ENCODE results near the gene NPAS3.

NPAS3 gene

GRCh38 chr14:33590891-33591630, 652.4 kb downstream of the NPAS3 start:
- no peaks in the 10 kb centered on the region for H3K36me3 Mint-ChIP-seq (ENCODE audit: low read depth)
- H3K27ac Mint-ChIP-seq = no peak overlapping the region
- ATAC-seq = no peak
- H3K27me3 Mint-ChIP-seq = no peaks in the 10 kb centered on the region
- no peaks in the 10 kb centered on the region for H3K9me3 Mint-ChIP-seq
- H3K4me1 Mint-ChIP-seq = no peaks in the 10 kb centered on the region
- no peak for DNase-seq
- no peak overlapping the region for H3K4me3 Mint-ChIP-seq

GRCh38 chr14:33592297-33592696, 653.6 kb downstream of the NPAS3 start:
- ATAC-seq (no peak), DNase-seq (no peak)
- no peaks in the 10 kb centered on the region for H3K4me1 Mint-ChIP-seq
- no peak overlapping the region for H3K4me3 Mint-ChIP-seq
- no peaks in the 10 kb centered on the region for H3K36me3 Mint-ChIP-seq (ENCODE audit: low read depth)
- no peaks in the 10 kb centered on the region for H3K9me3 Mint-ChIP-seq
- peaks cover 2% of the 10 kb centered on the region for H3K27me3 Mint-ChIP-seq
- H3K27ac Mint-ChIP-seq = no peak overlapping the region

- Mint-ChIP-seq H3K9me3 (no peaks in the 10 kb centered on the region), H3K36me3 (ENCODE audit: low read depth) (no peaks in the 10 kb centered on the region), H3K27me3 (peaks cover 2% of the 10 kb centered on the region), H3K4me1 (no peaks in the 10 kb centered on the region), H3K4me3 (no peak overlapping the region), H3K27ac (no peak overlapping the region)
- no peak for DNase-seq
- no peak for ATAC-seq
These were observed 657.8 kb downstream of the NPAS3 start for GRCh38 chr14:33596211-33597080.

GRCh38 chr14:33598582-33598981, 659.9 kb downstream of the NPAS3 start:
- Mint-ChIP-seq H3K4me3 (no peak overlapping the region), H3K4me1 (no peaks in the 10 kb centered on the region), H3K27ac (no peak overlapping the region), H3K9me3 (no peaks in the 10 kb centered on the region), H3K27me3 (peaks cover 2% of the 10 kb centered on the region), H3K36me3 (ENCODE audit: low read depth) (no peaks in the 10 kb centered on the region)
- DNase-seq (no peak), ATAC-seq (no peak)

- Mint-ChIP-seq H3K4me1 (no peaks in the 10 kb centered on the region), H3K27ac (no peak overlapping the region), H3K36me3 (ENCODE audit: low read depth) (no peaks in the 10 kb centered on the region), H3K27me3 (no peaks in the 10 kb centered on the region), H3K9me3 (peaks cover 8% of the 10 kb centered on the region), H3K4me3 (no peak overlapping the region)
- no peak for ATAC-seq
- no peak for DNase-seq
These were observed 663.7 kb downstream of the NPAS3 start for GRCh38 chr14:33602396-33602795.

- DNase-seq (no peak), ATAC-seq (no peak)
- H3K4me3 Mint-ChIP-seq = no peak overlapping the region
- no peak overlapping the region for H3K27ac Mint-ChIP-seq
- H3K9me3 Mint-ChIP-seq = peaks cover 15% of the 10 kb centered on the region
- H3K27me3 Mint-ChIP-seq = no peaks in the 10 kb centered on the region
- H3K36me3 Mint-ChIP-seq (ENCODE audit: low read depth) = no peaks in the 10 kb centered on the region
- no peaks in the 10 kb centered on the region for H3K4me1 Mint-ChIP-seq
These were observed 667.9 kb downstream of the NPAS3 start for GRCh38 chr14:33606591-33606990.

GRCh38 chr14:33609582-33609981, 670.9 kb downstream of the NPAS3 start:
- no peak overlapping the region for H3K4me3 Mint-ChIP-seq
- ATAC-seq = no peak
- no peaks in the 10 kb centered on the region for H3K36me3 Mint-ChIP-seq (ENCODE audit: low read depth)
- no peak for DNase-seq
- H3K9me3 Mint-ChIP-seq = peaks cover 15% of the 10 kb centered on the region
- H3K27me3 Mint-ChIP-seq = no peaks in the 10 kb centered on the region
- H3K4me1 Mint-ChIP-seq = no peaks in the 10 kb centered on the region
- H3K27ac Mint-ChIP-seq = no peak overlapping the region

GRCh38 chr14:33610121-33610520, 671.4 kb downstream of the NPAS3 start:
- Mint-ChIP-seq H3K27ac (no peak overlapping the region), H3K36me3 (ENCODE audit: low read depth) (no peaks in the 10 kb centered on the region), H3K9me3 (peaks cover 15% of the 10 kb centered on the region), H3K4me3 (no peak overlapping the region), H3K27me3 (no peaks in the 10 kb centered on the region), H3K4me1 (no peaks in the 10 kb centered on the region)
- no peak for ATAC-seq
- DNase-seq = no peak

GRCh38 chr14:33611405-33612196, 672.9 kb downstream of the NPAS3 start:
- Mint-ChIP-seq H3K27me3 (no peaks in the 10 kb centered on the region), H3K4me3 (no peak overlapping the region), H3K36me3 (ENCODE audit: low read depth) (no peaks in the 10 kb centered on the region), H3K9me3 (peaks cover 10% of the 10 kb centered on the region), H3K4me1 (no peaks in the 10 kb centered on the region), H3K27ac (no peak overlapping the region)
- DNase-seq (no peak), ATAC-seq (no peak)

- H3K36me3 Mint-ChIP-seq (ENCODE audit: low read depth) = no peaks in the 10 kb centered on the region
- H3K4me1 Mint-ChIP-seq = no peaks in the 10 kb centered on the region
- DNase-seq = no peak
- ATAC-seq = no peak
- H3K4me3 Mint-ChIP-seq = no peak overlapping the region
- H3K27me3 Mint-ChIP-seq = no peaks in the 10 kb centered on the region
- no peak overlapping the region for H3K27ac Mint-ChIP-seq
- H3K9me3 Mint-ChIP-seq = peaks cover 9% of the 10 kb centered on the region
These were observed 673.5 kb downstream of the NPAS3 start for GRCh38 chr14:33612197-33612505.

- no peaks in the 10 kb centered on the region for H3K4me1 Mint-ChIP-seq
- DNase-seq (no peak), ATAC-seq (no peak)
- H3K36me3 Mint-ChIP-seq (ENCODE audit: low read depth) = no peaks in the 10 kb centered on the region
- no peaks in the 10 kb centered on the region for H3K9me3 Mint-ChIP-seq
- no peaks in the 10 kb centered on the region for H3K27me3 Mint-ChIP-seq
- no peak overlapping the region for H3K4me3 Mint-ChIP-seq
- no peak overlapping the region for H3K27ac Mint-ChIP-seq
These were observed 678.5 kb downstream of the NPAS3 start for GRCh38 chr14:33617154-33617553.

GRCh38 chr14:33618361-33619105, 679.9 kb downstream of the NPAS3 start:
- Mint-ChIP-seq H3K27ac (no peak overlapping the region), H3K36me3 (ENCODE audit: low read depth) (no peaks in the 10 kb centered on the region), H3K4me1 (no peaks in the 10 kb centered on the region), H3K9me3 (no peaks in the 10 kb centered on the region), H3K27me3 (no peaks in the 10 kb centered on the region), H3K4me3 (no peak overlapping the region)
- ATAC-seq = no peak
- DNase-seq = no peak

GRCh38 chr14:33622496-33622895, 683.8 kb downstream of the NPAS3 start:
- Mint-ChIP-seq H3K27me3 (no peaks in the 10 kb centered on the region), H3K4me3 (no peak overlapping the region), H3K36me3 (ENCODE audit: low read depth) (no peaks in the 10 kb centered on the region), H3K27ac (no peak overlapping the region), H3K4me1 (no peaks in the 10 kb centered on the region), H3K9me3 (no peaks in the 10 kb centered on the region)
- ATAC-seq = no peak
- DNase-seq = no peak

GRCh38 chr14:33629792-33630191, 691.1 kb downstream of the NPAS3 start:
- peaks cover 4% of the 10 kb centered on the region for H3K9me3 Mint-ChIP-seq
- H3K27me3 Mint-ChIP-seq = no peaks in the 10 kb centered on the region
- H3K4me1 Mint-ChIP-seq = no peaks in the 10 kb centered on the region

More at GRCh38 chr14:33629792-33630191, 691.1 kb downstream of the NPAS3 start:
- Mint-ChIP-seq H3K27ac (no peak overlapping the region), H3K4me3 (no peak overlapping the region), H3K36me3 (ENCODE audit: low read depth) (no peaks in the 10 kb centered on the region)
- DNase-seq = no peak
- no peak for ATAC-seq
